Measurements from ENCODE around the gene POU2AF1.

DNA sequence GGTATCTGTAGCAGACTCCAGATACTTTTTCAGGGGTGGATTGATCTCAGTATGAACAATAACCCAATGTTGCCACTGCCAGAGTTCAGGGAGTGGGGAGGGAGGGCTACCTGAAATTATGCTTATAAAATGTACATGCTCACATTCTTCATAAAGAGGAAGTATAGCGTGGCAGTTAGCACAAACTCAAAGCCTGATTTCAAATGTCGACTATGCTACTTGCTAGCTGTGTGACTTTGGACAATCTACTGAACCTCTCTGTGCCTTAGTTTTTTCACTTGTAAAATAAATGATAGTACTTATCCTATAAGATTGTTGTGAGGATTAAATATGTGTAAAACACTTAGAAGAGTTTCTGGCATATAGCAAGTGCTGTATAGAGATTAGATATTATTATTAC, 26.5 kb upstream of the POU2AF1 start:
- TF ChIP-seq RARB (CRISPR knock-in tag; IDR thresholded peaks at IDR 0.05), result no peak
- TF ChIP-seq, protein P1, sequence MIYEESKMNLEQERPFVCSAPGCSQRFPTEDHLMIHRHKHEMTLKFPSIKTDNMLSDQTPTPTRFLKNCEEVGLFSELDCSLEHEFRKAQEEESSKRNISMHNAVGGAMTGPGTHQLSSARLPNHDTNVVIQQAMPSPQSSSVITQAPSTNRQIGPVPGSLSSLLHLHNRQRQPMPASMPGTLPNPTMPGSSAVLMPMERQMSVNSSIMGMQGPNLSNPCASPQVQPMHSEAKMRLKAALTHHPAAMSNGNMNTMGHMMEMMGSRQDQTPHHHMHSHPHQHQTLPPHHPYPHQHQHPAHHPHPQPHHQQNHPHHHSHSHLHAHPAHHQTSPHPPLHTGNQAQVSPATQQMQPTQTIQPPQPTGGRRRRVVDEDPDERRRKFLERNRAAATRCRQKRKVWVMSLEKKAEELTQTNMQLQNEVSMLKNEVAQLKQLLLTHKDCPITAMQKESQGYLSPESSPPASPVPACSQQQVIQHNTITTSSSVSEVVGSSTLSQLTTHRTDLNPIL (CRISPR knock-in tag; IDR thresholded peaks at IDR 0.05; ENCODE audit: low read depth), result no peak
- TF ChIP-seq, protein P2, sequence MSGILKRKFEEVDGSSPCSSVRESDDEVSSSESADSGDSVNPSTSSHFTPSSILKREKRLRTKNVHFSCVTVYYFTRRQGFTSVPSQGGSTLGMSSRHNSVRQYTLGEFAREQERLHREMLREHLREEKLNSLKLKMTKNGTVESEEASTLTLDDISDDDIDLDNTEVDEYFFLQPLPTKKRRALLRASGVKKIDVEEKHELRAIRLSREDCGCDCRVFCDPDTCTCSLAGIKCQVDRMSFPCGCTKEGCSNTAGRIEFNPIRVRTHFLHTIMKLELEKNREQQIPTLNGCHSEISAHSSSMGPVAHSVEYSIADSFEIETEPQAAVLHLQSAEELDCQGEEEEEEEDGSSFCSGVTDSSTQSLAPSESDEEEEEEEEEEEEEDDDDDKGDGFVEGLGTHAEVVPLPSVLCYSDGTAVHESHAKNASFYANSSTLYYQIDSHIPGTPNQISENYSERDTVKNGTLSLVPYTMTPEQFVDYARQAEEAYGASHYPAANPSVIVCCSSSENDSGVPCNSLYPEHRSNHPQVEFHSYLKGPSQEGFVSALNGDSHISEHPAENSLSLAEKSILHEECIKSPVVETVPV (CRISPR knock-in tag; IDR thresholded peaks at IDR 0.05), result no peak
- no peak for TF ChIP-seq ZFP3 (CRISPR knock-in tag; IDR thresholded peaks at IDR 0.05)
- TF ChIP-seq ZC3H10 (CRISPR knock-in tag; IDR thresholded peaks at IDR 0.05), result no peak
- no peak for TF ChIP-seq CSDC2 (CRISPR knock-in tag; IDR thresholded peaks at IDR 0.05)
- no peak for TF ChIP-seq ESRRG (CRISPR knock-in tag; IDR thresholded peaks at IDR 0.05)
- TF ChIP-seq, protein P3, sequence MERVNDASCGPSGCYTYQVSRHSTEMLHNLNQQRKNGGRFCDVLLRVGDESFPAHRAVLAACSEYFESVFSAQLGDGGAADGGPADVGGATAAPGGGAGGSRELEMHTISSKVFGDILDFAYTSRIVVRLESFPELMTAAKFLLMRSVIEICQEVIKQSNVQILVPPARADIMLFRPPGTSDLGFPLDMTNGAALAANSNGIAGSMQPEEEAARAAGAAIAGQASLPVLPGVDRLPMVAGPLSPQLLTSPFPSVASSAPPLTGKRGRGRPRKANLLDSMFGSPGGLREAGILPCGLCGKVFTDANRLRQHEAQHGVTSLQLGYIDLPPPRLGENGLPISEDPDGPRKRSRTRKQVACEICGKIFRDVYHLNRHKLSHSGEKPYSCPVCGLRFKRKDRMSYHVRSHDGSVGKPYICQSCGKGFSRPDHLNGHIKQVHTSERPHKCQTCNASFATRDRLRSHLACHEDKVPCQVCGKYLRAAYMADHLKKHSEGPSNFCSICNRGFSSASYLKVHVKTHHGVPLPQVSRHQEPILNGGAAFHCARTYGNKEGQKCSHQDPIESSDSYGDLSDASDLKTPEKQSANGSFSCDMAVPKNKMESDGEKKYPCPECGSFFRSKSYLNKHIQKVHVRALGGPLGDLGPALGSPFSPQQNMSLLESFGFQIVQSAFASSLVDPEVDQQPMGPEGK (CRISPR knock-in tag; IDR thresholded peaks at IDR 0.05; ENCODE audit: borderline replicate concordance), result no peak
- TF ChIP-seq, protein P4, sequence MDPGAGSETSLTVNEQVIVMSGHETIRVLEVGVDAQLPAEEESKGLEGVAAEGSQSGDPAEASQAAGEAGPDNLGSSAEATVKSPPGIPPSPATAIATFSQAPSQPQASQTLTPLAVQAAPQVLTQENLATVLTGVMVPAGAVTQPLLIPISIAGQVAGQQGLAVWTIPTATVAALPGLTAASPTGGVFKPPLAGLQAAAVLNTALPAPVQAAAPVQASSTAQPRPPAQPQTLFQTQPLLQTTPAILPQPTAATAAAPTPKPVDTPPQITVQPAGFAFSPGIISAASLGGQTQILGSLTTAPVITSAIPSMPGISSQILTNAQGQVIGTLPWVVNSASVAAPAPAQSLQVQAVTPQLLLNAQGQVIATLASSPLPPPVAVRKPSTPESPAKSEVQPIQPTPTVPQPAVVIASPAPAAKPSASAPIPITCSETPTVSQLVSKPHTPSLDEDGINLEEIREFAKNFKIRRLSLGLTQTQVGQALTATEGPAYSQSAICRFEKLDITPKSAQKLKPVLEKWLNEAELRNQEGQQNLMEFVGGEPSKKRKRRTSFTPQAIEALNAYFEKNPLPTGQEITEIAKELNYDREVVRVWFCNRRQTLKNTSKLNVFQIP (CRISPR knock-in tag; IDR thresholded peaks at IDR 0.05; ENCODE audit: borderline replicate concordance, low read depth), result no peak

Data from SK-N-SH treated with all-trans-retinoic acid at 6 μM for 48 hours (cell line).